Esophagus squamous epithelium (tissue), 4 donors: ENCODE data around the gene S100A3.

Experiments used
- CTCF ChIP-seq, 6 experiments: fragments of 450-650 bp in 4 of 6; fragments of 200-600 bp in 2 of 6; sonication (generic) in 2 of 6; IDR thresholded peaks; one replicate each; pipeline ENCODE4 v1.5.1; 2016 to 2019; ENCODE audit warnings: antibody characterized with exemption in 6 of 6, mild to moderate bottlenecking in 4 of 6, moderate library complexity in 4 of 6
- POLR2A ChIP-seq, 4 donors: fragments of 450-650 bp; IDR thresholded peaks; one replicate each; pipeline ENCODE4 v1.6.1; 2017; ENCODE audit warnings: antibody characterized with exemption in 4 of 4, mild to moderate bottlenecking in 4 of 4, moderate library complexity in 3 of 4

GRCh38 chr1:153553830-153554541 lies 4.9 kb upstream of the S100A3 start:
- TF ChIP-seq CTCF (IDR thresholded peaks at IDR 0.05): no peak
- TF ChIP-seq POLR2A (IDR thresholded peaks at IDR 0.05): no peak
